HepG2 (cell line): Measurements from ENCODE around the gene ZNF221. TPM values are rescaled to one million over a fixed set of nuclear protein-coding genes. Genes with fewer than 3 reads are reported as not detected.

Experiments
- NRL ChIP-seq: sonication (generic); formaldehyde crosslinking; IDR thresholded peaks from 2 replicates; pipeline ENCODE4 v1.5.0; 2020; ENCODE audit warnings: missing genetic modification reagents, mild to moderate bottlenecking, moderate library complexity, borderline replicate concordance
- RBM39 ChIP-seq: fragments of 200-400 bp; formaldehyde crosslinking; IDR thresholded peaks from one replicate; pipeline ENCODE4 v1.6.1; 2018; ENCODE audit warnings: antibody characterized with exemption, mild to moderate bottlenecking, low read depth, low read length; ENCODE audit not compliant: poor library complexity, severe bottlenecking
- TBL1XR1 ChIP-seq: fragments of 150-350 bp; IDR thresholded peaks from 2 replicates; pipeline ENCODE4 v1.6.1; 2014; ENCODE audit warnings: borderline replicate concordance, low read length; ENCODE audit not compliant: partially characterized antibody
- ZNF253 ChIP-seq: sonication (generic); formaldehyde crosslinking; IDR thresholded peaks from 2 replicates; pipeline ENCODE4 v1.8.0; 2022; ENCODE audit warnings: mild to moderate bottlenecking, missing genetic modification reagents, borderline replicate concordance
- ZNF569 ChIP-seq: sonication (generic); formaldehyde crosslinking; IDR thresholded peaks from 2 replicates; pipeline ENCODE4 v1.5.0; 2020; ENCODE audit warnings: mild to moderate bottlenecking, missing genetic modification reagents, moderate library complexity, borderline replicate concordance
- polyA plus RNA-seq, 8 experiments: library from polyadenylated mRNA; depleted of rRNA in 3 of 8; stranded (reverse) in 7 of 8; unstranded in 1 of 8; fragments of >200 nt; fragmentation: Illumina TruSeq in 4 of 8; extraction: Trizol in 4 of 8; gene quantifications; 2 replicates each; pipeline versions ENCODE4 v1.2.1 to v1.2.3, GENCODE V29; 2011 to 2016; ENCODE audit warnings: low read depth in 4 of 8, missing spikeins in 1 of 8, mixed read lengths in 1 of 8; ENCODE audit not compliant: insufficient read depth in 1 of 8
- total RNA-seq, 5 experiments: library from RNA; depleted of rRNA; stranded (reverse); fragments of >200 nt; fragmentation: Illumina TruSeq; extraction: Trizol; gene quantifications; 2 replicates each; pipeline ENCODE4 v1.2.3, GENCODE V29; 2016; ENCODE audit warnings: low read depth in 1 of 5
- TF ChIP-seq, protein P1 (sequence below): IDR thresholded peaks from 2 replicates; pipeline ENCODE4 v1.4.0; 2020; ENCODE audit warnings: mild to moderate bottlenecking, missing genetic modification reagents
- TF ChIP-seq, protein P2 (sequence below): sonication (generic); formaldehyde crosslinking; conservative IDR thresholded peaks from 2 replicates; pipeline ENCODE4 v1.4.0; 2020; ENCODE audit warnings: missing genetic modification reagents
- TF ChIP-seq, protein P3 (sequence below): sonication (generic); formaldehyde crosslinking; IDR thresholded peaks from 2 replicates; pipeline ENCODE4 v1.5.0; 2020; ENCODE audit warnings: missing genetic modification reagents, mild to moderate bottlenecking, borderline replicate concordance
- TF ChIP-seq, protein P4 (sequence below): sonication (generic); formaldehyde crosslinking; IDR thresholded peaks from 2 replicates; pipeline ENCODE4 v1.4.0; 2020; ENCODE audit warnings: missing genetic modification reagents
- TF ChIP-seq, protein P5 (sequence below): sonication (generic); formaldehyde crosslinking; IDR thresholded peaks from 2 replicates; pipeline ENCODE4 v1.4.0; 2020; ENCODE audit warnings: mild to moderate bottlenecking, low read depth, missing genetic modification reagents
- TF ChIP-seq, protein P6 (sequence below): sonication (generic); formaldehyde crosslinking; IDR thresholded peaks from 2 replicates; pipeline ENCODE4 v1.8.1; 2023; ENCODE audit warnings: mild to moderate bottlenecking, missing genetic modification reagents

Gene ZNF221
- total and polyA plus RNA-seq, 2 of the 13 experiments (the other 11 are each of a cell fraction or from before 2014, with no cell fraction given), result 0.48 to 3.4 TPM

DNA sequence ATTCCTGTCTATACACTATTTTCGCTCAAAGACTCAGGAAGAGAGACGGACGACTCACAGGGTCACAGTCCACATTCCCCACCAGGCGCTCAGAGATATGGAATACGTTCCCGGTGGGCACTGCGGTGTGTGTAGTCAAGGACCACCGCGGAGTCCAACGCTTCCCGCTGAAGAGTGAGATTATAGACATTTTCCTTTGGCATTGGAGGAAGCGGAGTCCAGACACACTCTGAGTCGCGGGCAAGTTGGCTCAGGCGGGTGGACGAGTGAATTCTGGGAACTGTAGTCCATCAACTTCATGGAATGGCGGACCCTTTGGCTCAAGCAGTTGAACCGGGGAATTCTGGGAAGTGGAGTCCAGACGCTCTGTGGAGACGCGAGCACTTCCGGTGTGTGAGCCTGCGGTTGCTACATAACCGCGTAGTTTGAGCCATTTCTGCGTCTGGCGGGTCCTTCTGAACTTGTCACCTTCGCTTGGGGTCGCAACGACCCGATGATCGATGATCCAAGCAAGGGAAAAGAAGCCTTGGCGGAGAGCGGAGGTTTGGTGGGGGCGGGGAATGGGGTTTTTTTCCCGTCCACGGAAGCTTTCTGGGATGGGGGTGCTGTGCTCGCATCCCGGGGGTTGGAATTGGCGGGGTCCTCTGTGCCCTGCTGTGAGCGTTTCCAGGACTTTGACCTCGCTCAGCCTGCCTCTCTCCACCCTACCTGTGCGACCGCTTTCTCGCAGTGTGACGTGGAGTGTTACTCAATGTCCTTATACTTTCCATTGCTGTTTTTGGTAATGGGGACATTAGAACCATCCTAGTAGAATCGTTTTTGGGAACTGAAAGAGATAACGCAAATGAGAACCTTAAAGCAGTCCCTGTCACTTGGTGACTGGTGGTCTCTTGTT lies 51.8 kb downstream of the ZNF221 start, which contains the start of gene ZNF230 (continued):
- TF ChIP-seq, protein P1, sequence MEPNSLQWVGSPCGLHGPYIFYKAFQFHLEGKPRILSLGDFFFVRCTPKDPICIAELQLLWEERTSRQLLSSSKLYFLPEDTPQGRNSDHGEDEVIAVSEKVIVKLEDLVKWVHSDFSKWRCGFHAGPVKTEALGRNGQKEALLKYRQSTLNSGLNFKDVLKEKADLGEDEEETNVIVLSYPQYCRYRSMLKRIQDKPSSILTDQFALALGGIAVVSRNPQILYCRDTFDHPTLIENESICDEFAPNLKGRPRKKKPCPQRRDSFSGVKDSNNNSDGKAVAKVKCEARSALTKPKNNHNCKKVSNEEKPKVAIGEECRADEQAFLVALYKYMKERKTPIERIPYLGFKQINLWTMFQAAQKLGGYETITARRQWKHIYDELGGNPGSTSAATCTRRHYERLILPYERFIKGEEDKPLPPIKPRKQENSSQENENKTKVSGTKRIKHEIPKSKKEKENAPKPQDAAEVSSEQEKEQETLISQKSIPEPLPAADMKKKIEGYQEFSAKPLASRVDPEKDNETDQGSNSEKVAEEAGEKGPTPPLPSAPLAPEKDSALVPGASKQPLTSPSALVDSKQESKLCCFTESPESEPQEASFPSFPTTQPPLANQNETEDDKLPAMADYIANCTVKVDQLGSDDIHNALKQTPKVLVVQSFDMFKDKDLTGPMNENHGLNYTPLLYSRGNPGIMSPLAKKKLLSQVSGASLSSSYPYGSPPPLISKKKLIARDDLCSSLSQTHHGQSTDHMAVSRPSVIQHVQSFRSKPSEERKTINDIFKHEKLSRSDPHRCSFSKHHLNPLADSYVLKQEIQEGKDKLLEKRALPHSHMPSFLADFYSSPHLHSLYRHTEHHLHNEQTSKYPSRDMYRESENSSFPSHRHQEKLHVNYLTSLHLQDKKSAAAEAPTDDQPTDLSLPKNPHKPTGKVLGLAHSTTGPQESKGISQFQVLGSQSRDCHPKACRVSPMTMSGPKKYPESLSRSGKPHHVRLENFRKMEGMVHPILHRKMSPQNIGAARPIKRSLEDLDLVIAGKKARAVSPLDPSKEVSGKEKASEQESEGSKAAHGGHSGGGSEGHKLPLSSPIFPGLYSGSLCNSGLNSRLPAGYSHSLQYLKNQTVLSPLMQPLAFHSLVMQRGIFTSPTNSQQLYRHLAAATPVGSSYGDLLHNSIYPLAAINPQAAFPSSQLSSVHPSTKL (CRISPR knock-in tag), result peak; percentile 43; the same call in 1 of the 2 replicates
- TF ChIP-seq NRL (CRISPR knock-in tag) (no peak), RBM39 (no peak), ZNF569 (CRISPR knock-in tag) (no peak), ZNF253 (CRISPR knock-in tag) (no peak), TBL1XR1 (no peak)
- TF ChIP-seq, protein P2, sequence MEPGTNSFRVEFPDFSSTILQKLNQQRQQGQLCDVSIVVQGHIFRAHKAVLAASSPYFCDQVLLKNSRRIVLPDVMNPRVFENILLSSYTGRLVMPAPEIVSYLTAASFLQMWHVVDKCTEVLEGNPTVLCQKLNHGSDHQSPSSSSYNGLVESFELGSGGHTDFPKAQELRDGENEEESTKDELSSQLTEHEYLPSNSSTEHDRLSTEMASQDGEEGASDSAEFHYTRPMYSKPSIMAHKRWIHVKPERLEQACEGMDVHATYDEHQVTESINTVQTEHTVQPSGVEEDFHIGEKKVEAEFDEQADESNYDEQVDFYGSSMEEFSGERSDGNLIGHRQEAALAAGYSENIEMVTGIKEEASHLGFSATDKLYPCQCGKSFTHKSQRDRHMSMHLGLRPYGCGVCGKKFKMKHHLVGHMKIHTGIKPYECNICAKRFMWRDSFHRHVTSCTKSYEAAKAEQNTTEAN (CRISPR knock-in tag), result no peak
- TF ChIP-seq, protein P3, sequence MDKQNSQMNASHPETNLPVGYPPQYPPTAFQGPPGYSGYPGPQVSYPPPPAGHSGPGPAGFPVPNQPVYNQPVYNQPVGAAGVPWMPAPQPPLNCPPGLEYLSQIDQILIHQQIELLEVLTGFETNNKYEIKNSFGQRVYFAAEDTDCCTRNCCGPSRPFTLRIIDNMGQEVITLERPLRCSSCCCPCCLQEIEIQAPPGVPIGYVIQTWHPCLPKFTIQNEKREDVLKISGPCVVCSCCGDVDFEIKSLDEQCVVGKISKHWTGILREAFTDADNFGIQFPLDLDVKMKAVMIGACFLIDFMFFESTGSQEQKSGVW (CRISPR knock-in tag), result no peak
- TF ChIP-seq, protein P4, sequence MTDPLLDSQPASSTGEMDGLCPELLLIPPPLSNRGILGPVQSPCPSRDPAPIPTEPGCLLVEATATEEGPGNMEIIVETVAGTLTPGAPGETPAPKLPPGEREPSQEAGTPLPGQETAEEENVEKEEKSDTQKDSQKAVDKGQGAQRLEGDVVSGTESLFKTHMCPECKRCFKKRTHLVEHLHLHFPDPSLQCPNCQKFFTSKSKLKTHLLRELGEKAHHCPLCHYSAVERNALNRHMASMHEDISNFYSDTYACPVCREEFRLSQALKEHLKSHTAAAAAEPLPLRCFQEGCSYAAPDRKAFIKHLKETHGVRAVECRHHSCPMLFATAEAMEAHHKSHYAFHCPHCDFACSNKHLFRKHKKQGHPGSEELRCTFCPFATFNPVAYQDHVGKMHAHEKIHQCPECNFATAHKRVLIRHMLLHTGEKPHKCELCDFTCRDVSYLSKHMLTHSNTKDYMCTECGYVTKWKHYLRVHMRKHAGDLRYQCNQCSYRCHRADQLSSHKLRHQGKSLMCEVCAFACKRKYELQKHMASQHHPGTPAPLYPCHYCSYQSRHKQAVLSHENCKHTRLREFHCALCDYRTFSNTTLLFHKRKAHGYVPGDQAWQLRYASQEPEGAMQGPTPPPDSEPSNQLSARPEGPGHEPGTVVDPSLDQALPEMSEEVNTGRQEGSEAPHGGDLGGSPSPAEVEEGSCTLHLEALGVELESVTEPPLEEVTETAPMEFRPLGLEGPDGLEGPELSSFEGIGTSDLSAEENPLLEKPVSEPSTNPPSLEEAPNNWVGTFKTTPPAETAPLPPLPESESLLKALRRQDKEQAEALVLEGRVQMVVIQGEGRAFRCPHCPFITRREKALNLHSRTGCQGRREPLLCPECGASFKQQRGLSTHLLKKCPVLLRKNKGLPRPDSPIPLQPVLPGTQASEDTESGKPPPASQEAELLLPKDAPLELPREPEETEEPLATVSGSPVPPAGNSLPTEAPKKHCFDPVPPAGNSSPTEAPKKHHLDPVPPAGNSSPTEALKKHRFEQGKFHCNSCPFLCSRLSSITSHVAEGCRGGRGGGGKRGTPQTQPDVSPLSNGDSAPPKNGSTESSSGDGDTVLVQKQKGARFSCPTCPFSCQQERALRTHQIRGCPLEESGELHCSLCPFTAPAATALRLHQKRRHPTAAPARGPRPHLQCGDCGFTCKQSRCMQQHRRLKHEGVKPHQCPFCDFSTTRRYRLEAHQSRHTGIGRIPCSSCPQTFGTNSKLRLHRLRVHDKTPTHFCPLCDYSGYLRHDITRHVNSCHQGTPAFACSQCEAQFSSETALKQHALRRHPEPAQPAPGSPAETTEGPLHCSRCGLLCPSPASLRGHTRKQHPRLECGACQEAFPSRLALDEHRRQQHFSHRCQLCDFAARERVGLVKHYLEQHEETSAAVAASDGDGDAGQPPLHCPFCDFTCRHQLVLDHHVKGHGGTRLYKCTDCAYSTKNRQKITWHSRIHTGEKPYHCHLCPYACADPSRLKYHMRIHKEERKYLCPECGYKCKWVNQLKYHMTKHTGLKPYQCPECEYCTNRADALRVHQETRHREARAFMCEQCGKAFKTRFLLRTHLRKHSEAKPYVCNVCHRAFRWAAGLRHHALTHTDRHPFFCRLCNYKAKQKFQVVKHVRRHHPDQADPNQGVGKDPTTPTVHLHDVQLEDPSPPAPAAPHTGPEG (CRISPR knock-in tag), result no peak
- TF ChIP-seq, protein P5, sequence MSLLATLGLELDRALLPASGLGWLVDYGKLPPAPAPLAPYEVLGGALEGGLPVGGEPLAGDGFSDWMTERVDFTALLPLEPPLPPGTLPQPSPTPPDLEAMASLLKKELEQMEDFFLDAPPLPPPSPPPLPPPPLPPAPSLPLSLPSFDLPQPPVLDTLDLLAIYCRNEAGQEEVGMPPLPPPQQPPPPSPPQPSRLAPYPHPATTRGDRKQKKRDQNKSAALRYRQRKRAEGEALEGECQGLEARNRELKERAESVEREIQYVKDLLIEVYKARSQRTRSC, result no peak
- TF ChIP-seq, protein P6, sequence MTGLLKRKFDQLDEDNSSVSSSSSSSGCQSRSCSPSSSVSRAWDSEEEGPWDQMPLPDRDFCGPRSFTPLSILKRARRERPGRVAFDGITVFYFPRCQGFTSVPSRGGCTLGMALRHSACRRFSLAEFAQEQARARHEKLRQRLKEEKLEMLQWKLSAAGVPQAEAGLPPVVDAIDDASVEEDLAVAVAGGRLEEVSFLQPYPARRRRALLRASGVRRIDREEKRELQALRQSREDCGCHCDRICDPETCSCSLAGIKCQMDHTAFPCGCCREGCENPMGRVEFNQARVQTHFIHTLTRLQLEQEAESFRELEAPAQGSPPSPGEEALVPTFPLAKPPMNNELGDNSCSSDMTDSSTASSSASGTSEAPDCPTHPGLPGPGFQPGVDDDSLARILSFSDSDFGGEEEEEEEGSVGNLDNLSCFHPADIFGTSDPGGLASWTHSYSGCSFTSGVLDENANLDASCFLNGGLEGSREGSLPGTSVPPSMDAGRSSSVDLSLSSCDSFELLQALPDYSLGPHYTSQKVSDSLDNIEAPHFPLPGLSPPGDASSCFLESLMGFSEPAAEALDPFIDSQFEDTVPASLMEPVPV (CRISPR knock-in tag), result no peak
